Measurements from ENCODE around the gene TMTC2. TPM values are rescaled to one million over a fixed set of nuclear protein-coding genes. Genes with fewer than 3 reads are reported as not detected.

The TMTC2 gene
- total RNA-seq, 1 donor from 2014 or later: 25.5 TPM

DNA sequence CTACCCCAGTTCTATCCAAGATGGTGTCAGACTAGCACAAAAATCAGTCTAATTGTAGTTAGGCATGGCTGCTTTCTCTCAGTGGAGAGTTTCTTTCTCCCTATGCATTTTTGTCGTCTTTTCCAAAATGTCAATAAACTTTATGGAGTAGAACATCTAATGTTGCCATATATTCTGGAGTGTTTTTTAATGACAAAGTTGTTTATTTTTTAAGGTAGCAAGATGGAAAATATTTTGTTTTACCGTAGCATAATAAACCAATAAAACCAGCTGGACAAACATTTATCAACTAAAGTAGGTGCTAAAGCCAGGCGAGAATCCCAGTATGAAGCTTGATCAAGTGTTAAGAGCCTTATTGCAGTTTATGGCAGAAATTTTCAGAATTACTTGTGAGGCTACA lies 146.3 kb downstream of the TMTC2 start:
- Histone ChIP-seq H3K9me3 (ENCODE audit: low read depth) (no peaks in the 10 kb centered on the region), H3K9ac (no peak overlapping the region), H2AFZ (replicated peaks) (no peak overlapping the region), H4K20me1 (ENCODE audit: low read depth) (no peaks in the 10 kb centered on the region), H3K27ac (no peak overlapping the region), H3K36me3 (no peaks in the 10 kb centered on the region), H3K4me1 (peaks cover 18% of the 10 kb centered on the region), H3K4me3 (no peak overlapping the region), H3K27me3 (no peaks in the 10 kb centered on the region), H3K4me2 (no peak overlapping the region), H3F3A (ENCODE audit: low read depth) (no peaks in the 10 kb centered on the region), H3K79me2 (ENCODE audit: low read depth) (no peaks in the 10 kb centered on the region)
- Mint-ChIP-seq H3K36me3 (peaks cover 2% of the 10 kb centered on the region), H3K4me3 (no peak overlapping the region), H3K9me3 (no peaks in the 10 kb centered on the region), H3K27me3 (ENCODE audit: insufficient read depth, low read depth) (no peaks in the 10 kb centered on the region), H3K27ac (no peak overlapping the region), H3K4me1 (no peaks in the 10 kb centered on the region)
- TF ChIP-seq EZH2 (IDR thresholded peaks at IDR 0.05) (no peak), EZH2phosphoT487 (IDR thresholded peaks at IDR 0.05) (no peak)
- TF ChIP-seq, protein P1, sequence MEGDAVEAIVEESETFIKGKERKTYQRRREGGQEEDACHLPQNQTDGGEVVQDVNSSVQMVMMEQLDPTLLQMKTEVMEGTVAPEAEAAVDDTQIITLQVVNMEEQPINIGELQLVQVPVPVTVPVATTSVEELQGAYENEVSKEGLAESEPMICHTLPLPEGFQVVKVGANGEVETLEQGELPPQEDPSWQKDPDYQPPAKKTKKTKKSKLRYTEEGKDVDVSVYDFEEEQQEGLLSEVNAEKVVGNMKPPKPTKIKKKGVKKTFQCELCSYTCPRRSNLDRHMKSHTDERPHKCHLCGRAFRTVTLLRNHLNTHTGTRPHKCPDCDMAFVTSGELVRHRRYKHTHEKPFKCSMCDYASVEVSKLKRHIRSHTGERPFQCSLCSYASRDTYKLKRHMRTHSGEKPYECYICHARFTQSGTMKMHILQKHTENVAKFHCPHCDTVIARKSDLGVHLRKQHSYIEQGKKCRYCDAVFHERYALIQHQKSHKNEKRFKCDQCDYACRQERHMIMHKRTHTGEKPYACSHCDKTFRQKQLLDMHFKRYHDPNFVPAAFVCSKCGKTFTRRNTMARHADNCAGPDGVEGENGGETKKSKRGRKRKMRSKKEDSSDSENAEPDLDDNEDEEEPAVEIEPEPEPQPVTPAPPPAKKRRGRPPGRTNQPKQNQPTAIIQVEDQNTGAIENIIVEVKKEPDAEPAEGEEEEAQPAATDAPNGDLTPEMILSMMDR (IDR thresholded peaks at IDR 0.05): no peak
- no peak for DNase-seq (ENCODE audit: low spot score)

DNA sequence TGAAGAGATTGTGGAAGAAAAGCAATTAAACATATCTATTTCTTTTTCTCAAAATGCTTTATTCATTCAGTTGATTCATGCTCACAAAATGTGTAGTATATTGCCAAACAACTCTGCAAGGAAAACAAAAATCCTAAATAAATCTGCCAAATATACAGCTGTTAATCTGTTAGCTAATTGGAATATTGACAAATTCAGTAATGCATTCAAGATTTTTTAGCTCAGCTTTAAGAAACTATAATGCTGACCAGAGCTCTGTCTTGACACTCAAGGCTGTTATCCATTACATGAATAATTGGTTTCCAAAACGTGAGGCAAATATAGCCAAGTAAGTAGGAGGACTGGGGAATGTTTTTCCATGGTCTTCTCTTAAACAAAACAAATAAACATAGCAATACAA lies 146.8 kb downstream of the TMTC2 start:
- H3K4me1 Mint-ChIP-seq: no peaks in the 10 kb centered on the region
- no peak for TF ChIP-seq EZH2phosphoT487 (IDR thresholded peaks at IDR 0.05)
- TF ChIP-seq, protein P1 (IDR thresholded peaks at IDR 0.05): no peak
- TF ChIP-seq EZH2 (IDR thresholded peaks at IDR 0.05): no peak

DNA sequence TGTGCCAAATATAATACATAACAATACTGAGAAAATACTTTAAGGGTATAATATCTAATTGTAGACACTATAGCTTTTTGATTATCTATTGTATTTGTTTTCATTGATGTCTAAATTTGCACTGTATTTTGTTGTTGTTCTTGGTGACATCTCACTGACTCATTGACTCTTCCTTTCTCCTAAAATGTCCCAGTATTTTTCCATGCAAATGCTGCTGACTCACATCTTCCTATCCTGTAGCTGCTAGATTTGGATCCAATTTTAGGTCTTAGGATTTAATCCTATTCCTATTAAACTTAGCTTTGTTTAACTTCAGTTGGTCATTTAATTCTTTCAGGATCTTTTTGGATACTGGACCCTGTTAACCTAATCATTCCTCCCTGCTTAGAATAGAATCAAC lies 148.5 kb downstream of the TMTC2 start:
- Histone ChIP-seq H4K20me1 (ENCODE audit: low read depth) (no peaks in the 10 kb centered on the region), H3K9ac (no peak overlapping the region), H3K4me2 (no peak overlapping the region), H3K4me3 (no peak overlapping the region), H3K9me3 (ENCODE audit: low read depth) (no peaks in the 10 kb centered on the region), H3K27me3 (no peaks in the 10 kb centered on the region), H3K4me1 (peaks cover 4% of the 10 kb centered on the region), H3K36me3 (no peaks in the 10 kb centered on the region), H3F3A (ENCODE audit: low read depth) (no peaks in the 10 kb centered on the region), H3K79me2 (ENCODE audit: low read depth) (no peaks in the 10 kb centered on the region), H2AFZ (replicated peaks) (no peak overlapping the region), H3K27ac (no peak overlapping the region)
- Mint-ChIP-seq H3K4me3 (no peak overlapping the region), H3K36me3 (peaks cover 2% of the 10 kb centered on the region), H3K9me3 (no peaks in the 10 kb centered on the region), H3K27me3 (ENCODE audit: insufficient read depth, low read depth) (no peaks in the 10 kb centered on the region), H3K27ac (no peak overlapping the region), H3K4me1 (no peaks in the 10 kb centered on the region)
- TF ChIP-seq, protein P1 (IDR thresholded peaks at IDR 0.05): no peak
- TF ChIP-seq EZH2 (IDR thresholded peaks at IDR 0.05) (no peak), EZH2phosphoT487 (IDR thresholded peaks at IDR 0.05) (no peak)
- no peak for DNase-seq (ENCODE audit: low spot score)

More for the DNA sequence above, 146.8 kb downstream of the TMTC2 start:
- peaks cover 2% of the 10 kb centered on the region for H3K36me3 Mint-ChIP-seq
- no peak for DNase-seq (ENCODE audit: low spot score)
- H3K4me1 ChIP-seq: peaks cover 18% of the 10 kb centered on the region
- no peaks in the 10 kb centered on the region for H3K79me2 ChIP-seq (ENCODE audit: low read depth)
- no peaks in the 10 kb centered on the region for H3K9me3 Mint-ChIP-seq
- no peaks in the 10 kb centered on the region for H3F3A ChIP-seq (ENCODE audit: low read depth)
- no peaks in the 10 kb centered on the region for H3K27me3 ChIP-seq
- H3K9me3 ChIP-seq (ENCODE audit: low read depth): no peaks in the 10 kb centered on the region
- H3K36me3 ChIP-seq: no peaks in the 10 kb centered on the region
- no peaks in the 10 kb centered on the region for H4K20me1 ChIP-seq (ENCODE audit: low read depth)
- no peak overlapping the region for H3K9ac ChIP-seq
- H3K27ac ChIP-seq: no peak overlapping the region
- no peak overlapping the region for H3K4me2 ChIP-seq
- no peak overlapping the region for H3K27ac Mint-ChIP-seq
- no peaks in the 10 kb centered on the region for H3K27me3 Mint-ChIP-seq (ENCODE audit: insufficient read depth, low read depth)
- H3K4me3 ChIP-seq: no peak overlapping the region
- H3K4me3 Mint-ChIP-seq: no peak overlapping the region
- H2AFZ ChIP-seq (replicated peaks): no peak overlapping the region
